ENCODE measurements around the gene CAVIN2. TPM values are rescaled to one million over a fixed set of nuclear protein-coding genes. Genes with fewer than 3 reads are reported as not detected.

Gene CAVIN2
- total and polyA plus RNA-seq, 2 experiments from 2014 or later, result 2.0 to 4.8 TPM

DNA sequence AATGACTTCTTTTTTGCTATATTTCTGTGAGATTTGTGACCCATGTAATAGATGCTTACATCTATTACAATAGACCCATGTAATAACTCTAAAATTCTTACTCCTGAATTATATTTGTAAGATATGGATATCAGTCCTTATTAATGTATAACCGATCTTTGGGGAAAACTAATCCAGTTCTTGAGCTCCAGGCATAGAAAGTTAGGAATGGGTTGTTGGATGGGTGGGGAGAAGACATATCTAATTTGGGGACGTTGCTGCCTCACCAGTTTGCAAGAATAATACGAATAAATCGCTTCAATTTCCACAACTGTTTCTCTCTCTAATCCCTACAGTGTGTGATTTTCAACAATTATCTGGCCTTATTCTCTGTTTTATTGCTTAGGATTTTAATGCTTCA, 13.5 kb downstream of the CAVIN2 start:
- Histone ChIP-seq H3K27me3 (no peaks in the 10 kb centered on the region), H3K79me2 (no peaks in the 10 kb centered on the region), H3K36me3 (replicated peaks; ENCODE audit: insufficient read depth, low read depth) (no peaks in the 10 kb centered on the region), H3K4me2 (no peak overlapping the region), H4K20me1 (ENCODE audit: insufficient read depth, poor library complexity, severe bottlenecking) (no peaks in the 10 kb centered on the region), H3K4me3 (no peak overlapping the region), H3K9me3 (ENCODE audit: low read depth) (no peaks in the 10 kb centered on the region), H3K27ac (no peak overlapping the region), H3K4me1 (ENCODE audit: insufficient read depth) (no peaks in the 10 kb centered on the region), H3K9me2 (replicated peaks; ENCODE audit: insufficient read depth) (no peaks in the 10 kb centered on the region), H2AFZ (no peak overlapping the region)
- DNase-seq (ENCODE audit: low spot score), result no peak
- 91% methylated on average over 4 of the region's 4 CpGs for WGBS (ENCODE audit: low lambda C conversion rate, missing lambda C conversion rate)
- no peak for TF ChIP-seq EZH2phosphoT487 (IDR thresholded peaks at IDR 0.05; ENCODE audit: low read depth, severe bottlenecking, unreplicated experiment)

DNA sequence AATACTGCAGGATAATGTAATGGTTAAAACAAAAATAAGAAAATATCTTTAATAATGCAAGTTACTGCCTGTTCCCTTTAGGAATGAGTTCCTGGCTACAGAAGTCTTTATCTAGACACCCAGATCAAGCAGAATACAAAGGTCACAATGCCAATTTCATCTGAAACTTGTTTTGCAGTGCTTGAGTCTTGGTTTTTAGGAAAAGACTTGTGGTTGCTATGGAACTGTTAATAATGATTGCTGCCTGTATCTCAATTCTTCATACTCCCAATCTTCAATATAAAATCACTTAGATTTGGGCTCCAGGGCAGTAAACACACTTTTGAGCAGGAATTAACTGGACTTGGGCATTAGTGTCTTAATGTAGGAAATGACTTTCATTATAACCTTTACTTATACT, 14.2 kb downstream of the CAVIN2 start:
- Histone ChIP-seq H3K79me2 (no peaks in the 10 kb centered on the region), H3K9me2 (replicated peaks; ENCODE audit: insufficient read depth) (no peaks in the 10 kb centered on the region), H3K36me3 (replicated peaks; ENCODE audit: insufficient read depth, low read depth) (no peaks in the 10 kb centered on the region), H4K20me1 (ENCODE audit: insufficient read depth, poor library complexity, severe bottlenecking) (no peaks in the 10 kb centered on the region), H3K4me2 (no peak overlapping the region), H3K27ac (no peak overlapping the region), H2AFZ (no peak overlapping the region), H3K9me3 (ENCODE audit: low read depth) (no peaks in the 10 kb centered on the region), H3K27me3 (no peaks in the 10 kb centered on the region), H3K4me3 (no peak overlapping the region), H3K4me1 (ENCODE audit: insufficient read depth) (no peaks in the 10 kb centered on the region)
- TF ChIP-seq, protein P1, sequence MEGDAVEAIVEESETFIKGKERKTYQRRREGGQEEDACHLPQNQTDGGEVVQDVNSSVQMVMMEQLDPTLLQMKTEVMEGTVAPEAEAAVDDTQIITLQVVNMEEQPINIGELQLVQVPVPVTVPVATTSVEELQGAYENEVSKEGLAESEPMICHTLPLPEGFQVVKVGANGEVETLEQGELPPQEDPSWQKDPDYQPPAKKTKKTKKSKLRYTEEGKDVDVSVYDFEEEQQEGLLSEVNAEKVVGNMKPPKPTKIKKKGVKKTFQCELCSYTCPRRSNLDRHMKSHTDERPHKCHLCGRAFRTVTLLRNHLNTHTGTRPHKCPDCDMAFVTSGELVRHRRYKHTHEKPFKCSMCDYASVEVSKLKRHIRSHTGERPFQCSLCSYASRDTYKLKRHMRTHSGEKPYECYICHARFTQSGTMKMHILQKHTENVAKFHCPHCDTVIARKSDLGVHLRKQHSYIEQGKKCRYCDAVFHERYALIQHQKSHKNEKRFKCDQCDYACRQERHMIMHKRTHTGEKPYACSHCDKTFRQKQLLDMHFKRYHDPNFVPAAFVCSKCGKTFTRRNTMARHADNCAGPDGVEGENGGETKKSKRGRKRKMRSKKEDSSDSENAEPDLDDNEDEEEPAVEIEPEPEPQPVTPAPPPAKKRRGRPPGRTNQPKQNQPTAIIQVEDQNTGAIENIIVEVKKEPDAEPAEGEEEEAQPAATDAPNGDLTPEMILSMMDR (IDR thresholded peaks at IDR 0.05; ENCODE audit: poor library complexity), result no peak
- TF ChIP-seq EZH2 (IDR thresholded peaks at IDR 0.05; ENCODE audit: borderline replicate concordance), result no peak
- TF ChIP-seq EZH2phosphoT487 (IDR thresholded peaks at IDR 0.05; ENCODE audit: low read depth, severe bottlenecking, unreplicated experiment), result no peak
- DNase-seq (ENCODE audit: low spot score), result no peak

DNA sequence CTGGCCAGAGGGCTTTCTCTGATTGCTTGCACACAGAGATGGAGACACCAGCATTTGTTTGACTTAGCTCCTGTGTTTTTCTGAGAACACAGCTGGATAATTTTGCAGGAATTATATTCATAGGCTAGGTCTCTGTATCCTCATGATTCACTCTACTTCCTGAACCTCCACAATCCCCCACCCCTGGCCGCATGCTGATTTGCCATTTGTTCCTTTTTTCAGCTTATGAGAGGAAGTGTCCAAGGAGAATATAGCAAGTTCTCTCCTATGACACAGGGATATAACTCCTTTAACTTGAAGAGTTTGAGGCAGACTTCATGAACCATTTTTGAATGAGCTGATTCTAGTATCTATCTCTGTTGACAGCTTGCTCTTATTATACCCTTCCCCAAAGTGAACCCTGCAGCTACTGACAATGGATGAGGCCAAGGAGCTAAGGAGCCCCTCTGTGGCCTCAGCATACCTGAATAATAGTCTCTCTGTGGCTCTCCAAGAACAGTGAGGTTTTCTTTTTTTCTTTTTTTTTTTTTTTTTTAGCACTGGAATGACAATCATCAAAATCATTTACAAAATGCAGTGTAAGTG, 15.4 kb downstream of the CAVIN2 start:
- no peak overlapping the region for H3K4me3 ChIP-seq
- no peaks in the 10 kb centered on the region for H4K20me1 ChIP-seq (ENCODE audit: insufficient read depth, poor library complexity, severe bottlenecking)
- H3K27me3 ChIP-seq, result no peaks in the 10 kb centered on the region
- no peak overlapping the region for H2AFZ ChIP-seq
- H3K9me3 ChIP-seq (ENCODE audit: low read depth), result no peaks in the 10 kb centered on the region
- no peaks in the 10 kb centered on the region for H3K9me2 ChIP-seq (replicated peaks; ENCODE audit: insufficient read depth)
- H3K36me3 ChIP-seq (replicated peaks; ENCODE audit: insufficient read depth, low read depth), result no peaks in the 10 kb centered on the region
- 88% methylated on average over 1 of the region's 1 CpG for WGBS (ENCODE audit: low lambda C conversion rate, missing lambda C conversion rate)
- TF ChIP-seq EZH2 (IDR thresholded peaks at IDR 0.05; ENCODE audit: borderline replicate concordance) (no peak), EZH2phosphoT487 (IDR thresholded peaks at IDR 0.05; ENCODE audit: low read depth, severe bottlenecking, unreplicated experiment) (no peak)
- TF ChIP-seq, protein P1 (IDR thresholded peaks at IDR 0.05; ENCODE audit: poor library complexity), result no peak
- H3K79me2 ChIP-seq, result no peaks in the 10 kb centered on the region
- H3K4me1 ChIP-seq (ENCODE audit: insufficient read depth), result no peaks in the 10 kb centered on the region
- no peak overlapping the region for H3K27ac ChIP-seq
- DNase-seq (ENCODE audit: low spot score), result no peak
- no peak overlapping the region for H3K4me2 ChIP-seq

DNA sequence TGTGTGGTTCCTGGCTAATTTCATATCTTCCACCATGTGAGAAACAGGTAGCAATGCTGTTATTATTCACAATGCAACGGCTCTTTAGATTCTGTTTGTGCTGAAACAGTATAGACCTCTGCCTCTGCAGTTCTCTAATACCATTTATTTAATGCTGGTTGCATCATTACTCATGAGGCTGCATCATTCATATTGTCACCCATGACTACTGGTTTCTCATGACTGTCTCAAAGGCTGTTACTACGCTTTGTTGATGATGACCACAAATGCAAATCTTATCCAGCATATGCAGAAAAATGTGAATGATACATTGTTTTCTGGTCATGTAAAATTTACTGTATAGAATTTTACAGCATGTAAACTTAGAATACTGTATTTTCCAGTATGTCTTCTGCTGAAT, 22.5 kb downstream of the CAVIN2 start:
- DNase-seq (ENCODE audit: low spot score), result no peak

More for the DNA sequence above, 22.5 kb downstream of the CAVIN2 start:
- Histone ChIP-seq H3K27ac (no peak overlapping the region), H4K20me1 (ENCODE audit: insufficient read depth, poor library complexity, severe bottlenecking) (no peaks in the 10 kb centered on the region), H3K9me2 (replicated peaks; ENCODE audit: insufficient read depth) (no peaks in the 10 kb centered on the region), H2AFZ (no peak overlapping the region), H3K36me3 (replicated peaks; ENCODE audit: insufficient read depth, low read depth) (no peaks in the 10 kb centered on the region), H3K9me3 (ENCODE audit: low read depth) (no peaks in the 10 kb centered on the region), H3K79me2 (no peaks in the 10 kb centered on the region), H3K4me3 (no peak overlapping the region), H3K4me1 (ENCODE audit: insufficient read depth) (no peaks in the 10 kb centered on the region), H3K4me2 (no peak overlapping the region), H3K27me3 (no peaks in the 10 kb centered on the region)
- WGBS (ENCODE audit: low lambda C conversion rate, missing lambda C conversion rate), result 95% methylated on average over 2 of the region's 2 CpGs
- TF ChIP-seq EZH2phosphoT487 (IDR thresholded peaks at IDR 0.05; ENCODE audit: low read depth, severe bottlenecking, unreplicated experiment), result no peak
- no peak for TF ChIP-seq EZH2 (IDR thresholded peaks at IDR 0.05; ENCODE audit: borderline replicate concordance)
- TF ChIP-seq, protein P1 (IDR thresholded peaks at IDR 0.05; ENCODE audit: poor library complexity), result no peak
